K562 (cell line): ENCODE data around the gene EGFL7. TPM values are rescaled to one million over a fixed set of nuclear protein-coding genes. Genes with fewer than 3 reads are reported as not detected.

Experiments
- FOXP4 ChIP-seq: sonication (generic); formaldehyde crosslinking; IDR thresholded peaks from 2 replicates; pipeline ENCODE4 v1.8.0; 2022; ENCODE audit warnings: mild to moderate bottlenecking, missing genetic modification reagents, borderline replicate concordance
- RBFOX2 ChIP-seq: fragments of 200-400 bp; formaldehyde crosslinking; IDR thresholded peaks from 2 replicates; pipeline ENCODE4 v1.6.1; 2017; ENCODE audit warnings: low read depth, mild to moderate bottlenecking, low read length, moderate library complexity
- polyA plus RNA-seq, 8 experiments: library from polyadenylated mRNA; depleted of rRNA in 4 of 8; stranded (reverse) in 5 of 8; unstranded in 3 of 8; fragments of >200 nt; fragmentation: Nextera tagmentation in 2 of 8; fragmentation: Illumina TruSeq in 1 of 8; extraction: Ambion mirVana in 2 of 8; extraction: Trizol in 1 of 8; gene quantifications; 2 replicates each; pipeline versions ENCODE4 v1.2.1 to v1.2.3, GENCODE V29; 2011 to 2014; ENCODE audit warnings: inconsistent platforms in 1 of 8, missing spikeins in 1 of 8
- total RNA-seq, 7 experiments: library from RNA; depleted of rRNA in 6 of 7; stranded (reverse); fragments of >200 nt in 6 of 7; fragmentation: Illumina TruSeq in 2 of 7; extraction: Trizol in 2 of 7; gene quantifications; 2 replicates each; pipeline versions ENCODE4 v1.2.1 to v1.2.3, GENCODE V29; 2011 to 2021; ENCODE audit warnings: low replicate concordance in 1 of 7
- TF ChIP-seq, protein P1 (sequence below): fragments of 200-800 bp; sonication (Bioruptor generic); IDR thresholded peaks from 2 replicates; pipeline ENCODE4 v1.6.1; 2016; ENCODE audit warnings: missing genetic modification characterization, missing compliant biosample characterization
- TF ChIP-seq, protein P2 (sequence below), 2 experiments: fragments of 450-650 bp in 1 of 2; IDR thresholded peaks; 2 replicates each; pipeline ENCODE4 v1.6.1; 2011 to 2017; ENCODE audit warnings: low read depth in 2 of 2, antibody characterized with exemption in 1 of 2, borderline replicate concordance in 1 of 2, low read length in 1 of 2, mild to moderate bottlenecking in 1 of 2, mixed read lengths in 1 of 2; ENCODE audit not compliant: control insufficient read depth in 1 of 2
- TF ChIP-seq, protein P3 (sequence below): fragments of 450-650 bp; IDR thresholded peaks from 2 replicates; pipeline ENCODE4 v1.6.1; 2016; ENCODE audit warnings: low read depth

Gene EGFL7
- total and polyA plus RNA-seq, 9 of the 15 experiments (the other 6 are each of a cell fraction or from before 2014, with no cell fraction given): 1.5 to 286 (median 55.5) TPM

DNA sequence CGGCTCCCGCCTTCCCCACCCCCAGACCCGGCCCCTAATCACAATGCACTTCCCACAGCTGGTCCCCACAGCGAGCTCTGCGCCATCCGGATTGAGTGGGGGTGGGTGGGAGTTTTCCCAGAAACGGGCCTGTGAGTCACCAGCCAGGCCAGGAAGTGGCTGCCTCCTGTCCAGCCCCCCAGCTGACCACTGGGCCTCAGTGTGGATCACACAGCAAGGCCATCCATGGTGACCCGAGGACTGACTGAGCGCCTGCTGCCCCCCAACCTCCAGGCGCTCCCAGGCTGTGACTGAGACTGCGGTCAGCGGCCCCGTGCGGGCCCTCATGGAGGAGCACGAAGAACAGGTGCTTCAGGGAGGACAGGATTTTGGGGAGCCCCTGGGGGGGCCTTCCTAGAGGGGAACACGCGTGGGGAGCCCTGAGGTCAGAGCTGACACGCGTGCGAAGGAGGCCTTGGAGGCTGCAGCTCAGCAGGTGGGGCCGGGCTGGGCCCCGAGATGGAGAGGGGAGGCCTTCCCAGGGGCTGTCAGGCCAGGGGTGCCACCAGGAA is 48.3 kb upstream of the EGFL7 start (continued):
- TF ChIP-seq FOXP4 (CRISPR knock-in tag): peak; percentile 81; the same call in 1 of the 2 replicates
- TF ChIP-seq RBFOX2: peak; percentile 80
- TF ChIP-seq, protein P1, sequence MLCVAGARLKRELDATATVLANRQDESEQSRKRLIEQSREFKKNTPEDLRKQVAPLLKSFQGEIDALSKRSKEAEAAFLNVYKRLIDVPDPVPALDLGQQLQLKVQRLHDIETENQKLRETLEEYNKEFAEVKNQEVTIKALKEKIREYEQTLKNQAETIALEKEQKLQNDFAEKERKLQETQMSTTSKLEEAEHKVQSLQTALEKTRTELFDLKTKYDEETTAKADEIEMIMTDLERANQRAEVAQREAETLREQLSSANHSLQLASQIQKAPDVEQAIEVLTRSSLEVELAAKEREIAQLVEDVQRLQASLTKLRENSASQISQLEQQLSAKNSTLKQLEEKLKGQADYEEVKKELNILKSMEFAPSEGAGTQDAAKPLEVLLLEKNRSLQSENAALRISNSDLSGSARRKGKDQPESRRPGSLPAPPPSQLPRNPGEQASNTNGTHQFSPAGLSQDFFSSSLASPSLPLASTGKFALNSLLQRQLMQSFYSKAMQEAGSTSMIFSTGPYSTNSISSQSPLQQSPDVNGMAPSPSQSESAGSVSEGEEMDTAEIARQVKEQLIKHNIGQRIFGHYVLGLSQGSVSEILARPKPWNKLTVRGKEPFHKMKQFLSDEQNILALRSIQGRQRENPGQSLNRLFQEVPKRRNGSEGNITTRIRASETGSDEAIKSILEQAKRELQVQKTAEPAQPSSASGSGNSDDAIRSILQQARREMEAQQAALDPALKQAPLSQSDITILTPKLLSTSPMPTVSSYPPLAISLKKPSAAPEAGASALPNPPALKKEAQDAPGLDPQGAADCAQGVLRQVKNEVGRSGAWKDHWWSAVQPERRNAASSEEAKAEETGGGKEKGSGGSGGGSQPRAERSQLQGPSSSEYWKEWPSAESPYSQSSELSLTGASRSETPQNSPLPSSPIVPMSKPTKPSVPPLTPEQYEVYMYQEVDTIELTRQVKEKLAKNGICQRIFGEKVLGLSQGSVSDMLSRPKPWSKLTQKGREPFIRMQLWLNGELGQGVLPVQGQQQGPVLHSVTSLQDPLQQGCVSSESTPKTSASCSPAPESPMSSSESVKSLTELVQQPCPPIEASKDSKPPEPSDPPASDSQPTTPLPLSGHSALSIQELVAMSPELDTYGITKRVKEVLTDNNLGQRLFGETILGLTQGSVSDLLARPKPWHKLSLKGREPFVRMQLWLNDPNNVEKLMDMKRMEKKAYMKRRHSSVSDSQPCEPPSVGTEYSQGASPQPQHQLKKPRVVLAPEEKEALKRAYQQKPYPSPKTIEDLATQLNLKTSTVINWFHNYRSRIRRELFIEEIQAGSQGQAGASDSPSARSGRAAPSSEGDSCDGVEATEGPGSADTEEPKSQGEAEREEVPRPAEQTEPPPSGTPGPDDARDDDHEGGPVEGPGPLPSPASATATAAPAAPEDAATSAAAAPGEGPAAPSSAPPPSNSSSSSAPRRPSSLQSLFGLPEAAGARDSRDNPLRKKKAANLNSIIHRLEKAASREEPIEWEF: no peak
- TF ChIP-seq, protein P2, sequence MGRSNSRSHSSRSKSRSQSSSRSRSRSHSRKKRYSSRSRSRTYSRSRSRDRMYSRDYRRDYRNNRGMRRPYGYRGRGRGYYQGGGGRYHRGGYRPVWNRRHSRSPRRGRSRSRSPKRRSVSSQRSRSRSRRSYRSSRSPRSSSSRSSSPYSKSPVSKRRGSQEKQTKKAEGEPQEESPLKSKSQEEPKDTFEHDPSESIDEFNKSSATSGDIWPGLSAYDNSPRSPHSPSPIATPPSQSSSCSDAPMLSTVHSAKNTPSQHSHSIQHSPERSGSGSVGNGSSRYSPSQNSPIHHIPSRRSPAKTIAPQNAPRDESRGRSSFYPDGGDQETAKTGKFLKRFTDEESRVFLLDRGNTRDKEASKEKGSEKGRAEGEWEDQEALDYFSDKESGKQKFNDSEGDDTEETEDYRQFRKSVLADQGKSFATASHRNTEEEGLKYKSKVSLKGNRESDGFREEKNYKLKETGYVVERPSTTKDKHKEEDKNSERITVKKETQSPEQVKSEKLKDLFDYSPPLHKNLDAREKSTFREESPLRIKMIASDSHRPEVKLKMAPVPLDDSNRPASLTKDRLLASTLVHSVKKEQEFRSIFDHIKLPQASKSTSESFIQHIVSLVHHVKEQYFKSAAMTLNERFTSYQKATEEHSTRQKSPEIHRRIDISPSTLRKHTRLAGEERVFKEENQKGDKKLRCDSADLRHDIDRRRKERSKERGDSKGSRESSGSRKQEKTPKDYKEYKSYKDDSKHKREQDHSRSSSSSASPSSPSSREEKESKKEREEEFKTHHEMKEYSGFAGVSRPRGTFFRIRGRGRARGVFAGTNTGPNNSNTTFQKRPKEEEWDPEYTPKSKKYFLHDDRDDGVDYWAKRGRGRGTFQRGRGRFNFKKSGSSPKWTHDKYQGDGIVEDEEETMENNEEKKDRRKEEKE (IDR thresholded peaks at IDR 0.05; ENCODE audit: borderline replicate concordance in 1 of 2, control insufficient read depth in 1 of 2, low read depth in 2 of 2, low read length in 1 of 2): no peak
- TF ChIP-seq, protein P3, sequence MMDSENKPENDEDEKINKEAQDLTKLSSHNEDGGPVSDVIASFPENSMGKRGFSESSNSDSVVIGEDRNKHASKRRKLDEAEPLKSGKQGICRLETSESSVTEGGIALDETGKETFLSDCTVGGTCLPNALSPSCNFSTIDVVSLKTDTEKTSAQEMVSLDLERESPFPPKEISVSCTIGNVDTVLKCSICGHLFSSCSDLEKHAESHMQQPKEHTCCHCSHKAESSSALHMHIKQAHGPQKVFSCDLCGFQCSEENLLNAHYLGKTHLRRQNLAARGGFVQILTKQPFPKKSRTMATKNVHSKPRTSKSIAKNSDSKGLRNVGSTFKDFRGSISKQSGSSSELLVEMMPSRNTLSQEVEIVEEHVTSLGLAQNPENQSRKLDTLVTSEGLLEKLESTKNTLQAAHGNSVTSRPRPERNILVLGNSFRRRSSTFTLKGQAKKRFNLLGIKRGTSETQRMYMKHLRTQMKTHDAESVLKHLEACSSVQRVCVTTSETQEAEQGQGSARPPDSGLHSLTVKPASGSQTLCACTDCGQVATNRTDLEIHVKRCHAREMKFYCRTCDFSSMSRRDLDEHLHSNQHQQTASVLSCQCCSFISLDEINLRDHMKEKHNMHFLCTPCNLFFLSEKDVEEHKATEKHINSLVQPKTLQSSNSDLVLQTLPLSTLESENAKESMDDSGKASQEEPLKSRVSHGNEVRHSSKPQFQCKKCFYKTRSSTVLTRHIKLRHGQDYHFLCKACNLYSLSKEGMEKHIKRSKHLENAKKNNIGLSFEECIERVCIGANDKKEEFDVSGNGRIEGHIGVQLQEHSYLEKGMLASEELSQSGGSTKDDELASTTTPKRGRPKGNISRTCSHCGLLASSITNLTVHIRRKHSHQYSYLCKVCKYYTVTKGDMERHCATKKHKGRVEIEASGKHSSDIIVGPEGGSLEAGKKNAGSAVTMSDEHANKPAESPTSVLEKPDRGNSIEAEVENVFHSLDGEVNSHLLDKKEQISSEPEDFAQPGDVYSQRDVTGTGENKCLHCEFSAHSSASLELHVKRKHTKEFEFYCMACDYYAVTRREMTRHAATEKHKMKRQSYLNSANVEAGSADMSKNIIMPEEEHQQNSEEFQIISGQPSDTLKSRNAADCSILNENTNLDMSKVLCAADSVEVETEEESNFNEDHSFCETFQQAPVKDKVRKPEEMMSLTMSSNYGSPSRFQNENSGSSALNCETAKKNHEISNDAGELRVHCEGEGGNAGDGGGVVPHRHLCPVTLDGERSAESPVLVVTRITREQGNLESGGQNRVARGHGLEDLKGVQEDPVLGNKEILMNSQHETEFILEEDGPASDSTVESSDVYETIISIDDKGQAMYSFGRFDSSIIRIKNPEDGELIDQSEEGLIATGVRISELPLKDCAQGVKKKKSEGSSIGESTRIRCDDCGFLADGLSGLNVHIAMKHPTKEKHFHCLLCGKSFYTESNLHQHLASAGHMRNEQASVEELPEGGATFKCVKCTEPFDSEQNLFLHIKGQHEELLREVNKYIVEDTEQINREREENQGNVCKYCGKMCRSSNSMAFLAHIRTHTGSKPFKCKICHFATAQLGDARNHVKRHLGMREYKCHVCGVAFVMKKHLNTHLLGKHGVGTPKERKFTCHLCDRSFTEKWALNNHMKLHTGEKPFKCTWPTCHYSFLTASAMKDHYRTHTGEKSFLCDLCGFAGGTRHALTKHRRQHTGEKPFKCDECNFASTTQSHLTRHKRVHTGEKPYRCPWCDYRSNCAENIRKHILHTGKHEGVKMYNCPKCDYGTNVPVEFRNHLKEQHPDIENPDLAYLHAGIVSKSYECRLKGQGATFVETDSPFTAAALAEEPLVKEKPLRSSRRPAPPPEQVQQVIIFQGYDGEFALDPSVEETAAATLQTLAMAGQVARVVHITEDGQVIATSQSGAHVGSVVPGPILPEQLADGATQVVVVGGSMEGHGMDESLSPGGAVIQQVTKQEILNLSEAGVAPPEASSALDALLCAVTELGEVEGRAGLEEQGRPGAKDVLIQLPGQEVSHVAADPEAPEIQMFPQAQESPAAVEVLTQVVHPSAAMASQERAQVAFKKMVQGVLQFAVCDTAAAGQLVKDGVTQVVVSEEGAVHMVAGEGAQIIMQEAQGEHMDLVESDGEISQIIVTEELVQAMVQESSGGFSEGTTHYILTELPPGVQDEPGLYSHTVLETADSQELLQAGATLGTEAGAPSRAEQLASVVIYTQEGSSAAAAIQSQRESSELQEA: no peak
